SK-N-SH (cell line): ENCODE measurements around the gene MOGAT3. TPM values are rescaled to one million over a fixed set of nuclear protein-coding genes. Genes with fewer than 3 reads are reported as not detected.

ENCODE experiments used
- CHD2 ChIP-seq: fragments of 150-350 bp; IDR thresholded peaks from 2 replicates; pipeline ENCODE4 v1.6.1; 2018; ENCODE audit warnings: low read length; ENCODE audit not compliant: partially characterized antibody
- EZH2phosphoT487 ChIP-seq: fragments of 200-600 bp; sonication (generic); IDR thresholded peaks from 2 replicates; pipeline ENCODE4 v1.6.1; 2017; ENCODE audit warnings: low read depth, mixed run types, mild to moderate bottlenecking, antibody characterized with exemption, moderate library complexity, borderline replicate concordance
- FOXJ3 ChIP-seq: sonication (generic); formaldehyde crosslinking; IDR thresholded peaks from 2 replicates; pipeline ENCODE4 v1.5.1; 2020; ENCODE audit warnings: mild to moderate bottlenecking, missing genetic modification reagents
- FOXM1 ChIP-seq: IDR thresholded peaks from 2 replicates; pipeline ENCODE4 v1.4.0; 2012; ENCODE audit warnings: low read depth, mild to moderate bottlenecking
- GABPA ChIP-seq: IDR thresholded peaks from 2 replicates; pipeline ENCODE4 v1.4.0; 2012; ENCODE audit warnings: low read depth, mild to moderate bottlenecking
- GATA2 ChIP-seq: sonication (generic); formaldehyde crosslinking; IDR thresholded peaks from 2 replicates; pipeline ENCODE4 v1.5.0; 2020; ENCODE audit warnings: mild to moderate bottlenecking, missing genetic modification reagents
- JUND ChIP-seq: IDR thresholded peaks from 2 replicates; pipeline ENCODE4 v1.4.0; 2012
- MEF2A ChIP-seq: IDR thresholded peaks from 2 replicates; pipeline ENCODE4 v1.4.0; 2012; ENCODE audit warnings: low read depth, borderline replicate concordance
- RAD21 ChIP-seq: IDR thresholded peaks from 2 replicates; pipeline ENCODE4 v1.6.1; 2012; ENCODE audit warnings: mild to moderate bottlenecking, low read length
- RCOR1 ChIP-seq: fragments of 150-350 bp; IDR thresholded peaks from 2 replicates; pipeline ENCODE4 v1.6.1; 2017; ENCODE audit warnings: antibody characterized with exemption, low read length
- REST ChIP-seq: IDR thresholded peaks from 2 replicates; pipeline ENCODE4 v1.6.1; 2012; ENCODE audit warnings: mild to moderate bottlenecking, low read depth, low read length, moderate library complexity
- SMC3 ChIP-seq: IDR thresholded peaks from 2 replicates; pipeline ENCODE4 v1.6.1; 2012; ENCODE audit warnings: low read depth, low read length, improper control_type of control experiment
- TAF1 ChIP-seq: IDR thresholded peaks from 2 replicates; pipeline ENCODE4 v1.6.1; 2012; ENCODE audit warnings: low read depth, mild to moderate bottlenecking, low read length, moderate library complexity, borderline replicate concordance
- TCF12 ChIP-seq: IDR thresholded peaks from 2 replicates; pipeline ENCODE4 v1.4.0; 2012
- USF1 ChIP-seq: IDR thresholded peaks from 2 replicates; pipeline ENCODE4 v1.4.0; 2012; ENCODE audit warnings: low read depth, borderline replicate concordance
- USF2 ChIP-seq: fragments of 150-350 bp; IDR thresholded peaks from 2 replicates; pipeline ENCODE4 v1.6.1; 2017; ENCODE audit warnings: antibody characterized with exemption, low read length, low read depth, borderline replicate concordance
- polyA plus RNA-seq, 3 experiments: library from polyadenylated mRNA; depleted of rRNA; stranded (reverse); fragments of >200 nt; gene quantifications; 2 replicates each; pipeline ENCODE4 v1.2.3, GENCODE V29; 2012
- TF ChIP-seq, protein P1 (sequence below): IDR thresholded peaks from 2 replicates; pipeline ENCODE4 v1.4.0; 2012; ENCODE audit warnings: low read depth

The MOGAT3 gene
- polyA plus RNA-seq, 1 of the 3 experiments (the other 2 are of a cell fraction): not detected

DNA sequence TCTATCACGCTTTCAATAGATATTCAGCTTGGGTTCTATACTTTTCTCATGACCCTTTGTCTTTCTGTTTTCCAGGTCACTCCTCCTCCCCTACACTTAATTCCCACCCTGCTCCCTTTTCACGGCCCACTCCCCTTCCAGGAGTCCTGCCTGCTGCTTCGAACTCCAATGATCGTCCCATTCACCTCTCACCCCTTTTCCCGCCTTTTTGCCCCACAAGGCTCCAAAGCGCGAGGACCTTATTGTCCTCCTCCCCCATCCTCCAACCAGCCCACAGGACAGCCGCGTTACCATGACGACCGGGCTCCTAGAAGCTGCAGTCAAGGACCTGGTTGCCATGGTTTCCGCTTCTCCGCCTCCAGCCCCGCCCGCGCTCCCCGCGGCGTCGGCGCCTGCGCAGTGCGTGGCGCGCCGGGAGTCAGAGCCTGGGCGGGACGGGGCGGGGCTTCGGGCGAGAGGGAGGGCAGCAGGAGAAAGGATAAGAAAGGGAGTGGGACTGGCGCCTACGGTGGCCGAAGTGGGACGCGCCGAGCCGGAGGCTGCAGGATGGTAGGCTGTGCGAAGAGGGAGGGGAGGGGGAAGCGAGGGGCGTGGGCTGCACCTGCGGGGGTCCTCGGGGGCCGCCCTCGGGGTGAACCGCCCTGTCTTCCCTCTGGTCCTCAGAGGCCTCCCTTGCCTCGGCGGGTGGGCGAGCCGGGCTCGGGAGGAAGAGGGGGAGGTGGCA lies 46.7 kb downstream of the MOGAT3 start, which contains the start of gene AP1S1 (continued):
- no peak for TF ChIP-seq FOXM1
- no peak for TF ChIP-seq EZH2phosphoT487
- TF ChIP-seq RAD21: no peak; the same call in 1 of the 2 replicates
- peak; percentile 64 for TF ChIP-seq TAF1
- no peak for TF ChIP-seq FOXJ3
- TF ChIP-seq, protein P1, sequence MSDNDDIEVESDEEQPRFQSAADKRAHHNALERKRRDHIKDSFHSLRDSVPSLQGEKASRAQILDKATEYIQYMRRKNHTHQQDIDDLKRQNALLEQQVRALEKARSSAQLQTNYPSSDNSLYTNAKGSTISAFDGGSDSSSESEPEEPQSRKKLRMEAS: peak; percentile 99
- TF ChIP-seq USF2: no peak
- no peak for TF ChIP-seq JUND
- no peak for TF ChIP-seq RCOR1
- no peak for TF ChIP-seq TCF12
- TF ChIP-seq CHD2: no peak
- TF ChIP-seq GATA2 (CRISPR knock-in tag): no peak
- TF ChIP-seq REST: 0 out of 2 replicates have a peak, but pooled peaks have one; percentile 39
- no peak for TF ChIP-seq MEF2A
- no peak for TF ChIP-seq USF1
- no peak for TF ChIP-seq GABPA
- TF ChIP-seq SMC3: no peak
